Neural cell (in vitro differentiated cells): ENCODE results near the gene MED12. TPM values are rescaled to one million over a fixed set of nuclear protein-coding genes. Genes with fewer than 3 reads are reported as not detected.

Experiments used
- H2AFZ ChIP-seq: fragments of 200-600, 300-800 bp; sonication (generic), shearing (Covaris generic); 2 replicates; pipeline ENCODE4 v1.6.0; 2014; ENCODE audit warnings: low read depth, mild to moderate bottlenecking, antibody characterized with exemption, low read length, moderate library complexity
- H3F3A ChIP-seq: fragments of 200-600 bp; shearing (Covaris generic); 2 replicates; pipeline ENCODE4 v1.6.1; 2016; ENCODE audit warnings: mild to moderate bottlenecking, moderate library complexity, mixed read lengths, antibody characterized with exemption, low read length; ENCODE audit not compliant: insufficient read depth, poor library complexity, severe bottlenecking
- H3K27ac ChIP-seq: fragments of 200-600, 300-800 bp; sonication (generic), shearing (Covaris generic); 2 replicates; pipeline ENCODE4 v1.5.1; 2014; ENCODE audit warnings: mild to moderate bottlenecking, low read length, moderate library complexity
- H3K27me3 ChIP-seq: fragments of 300-800, 200-600 bp; sonication (generic), shearing (Covaris generic); 2 replicates; pipeline ENCODE4 v1.6.0; 2014; ENCODE audit warnings: mild to moderate bottlenecking, low read depth, low read length, moderate library complexity; ENCODE audit not compliant: insufficient read depth
- H3K36me3 ChIP-seq: fragments of 300-800, 200-600 bp; sonication (generic), shearing (Covaris generic); 2 replicates; pipeline ENCODE4 v1.5.1; 2014; ENCODE audit warnings: mild to moderate bottlenecking, antibody characterized with exemption, low read length, moderate library complexity; ENCODE audit not compliant: insufficient read depth
- H3K4me2 ChIP-seq: fragments of 300-800, 200-600 bp; sonication (generic), shearing (Covaris generic); 2 replicates; pipeline ENCODE4 v1.6.0; 2014; ENCODE audit warnings: mild to moderate bottlenecking, low read length
- H3K4me3 ChIP-seq: fragments of 300-800, 200-600 bp; sonication (generic), shearing (Covaris generic); 2 replicates; pipeline ENCODE4 v1.5.1; 2014; ENCODE audit warnings: mild to moderate bottlenecking, low read length, moderate library complexity
- H3K79me2 ChIP-seq: fragments of 200-600 bp; shearing (Covaris generic); replicated peaks from 2 replicates; pipeline ENCODE4 v1.6.0; 2014; ENCODE audit warnings: mild to moderate bottlenecking, low read length, moderate library complexity; ENCODE audit not compliant: insufficient read depth
- H3K9ac ChIP-seq: fragments of 300-800, 200-600 bp; sonication (generic), shearing (Covaris generic); 2 replicates; pipeline ENCODE4 v1.6.1; 2016; ENCODE audit warnings: mild to moderate bottlenecking, low read length, mixed read lengths
- H3K9me2 ChIP-seq: fragments of 200-600 bp; shearing (Covaris generic); 2 replicates; pipeline ENCODE4 v1.6.1; 2016; ENCODE audit warnings: mild to moderate bottlenecking, low read length, mixed read lengths; ENCODE audit not compliant: insufficient read depth
- H3K9me3 ChIP-seq: fragments of 200-600, 300-800 bp; sonication (generic), shearing (Covaris generic); 2 replicates; pipeline ENCODE4 v1.6.1; 2016; ENCODE audit warnings: mild to moderate bottlenecking, mixed run types, low read length, moderate library complexity, mixed read lengths
- H4K20me1 ChIP-seq: fragments of 200-600 bp; shearing (Covaris generic); 2 replicates; pipeline ENCODE4 v1.6.1; 2016; ENCODE audit warnings: mild to moderate bottlenecking, mixed run types; ENCODE audit not compliant: insufficient read depth
- EP300 ChIP-seq: fragments of 450-650 bp; conservative IDR thresholded peaks from 2 replicates; pipeline ENCODE4 v1.6.1; 2014; ENCODE audit warnings: antibody characterized with exemption, mild to moderate bottlenecking, moderate library complexity; ENCODE audit not compliant: poor library complexity, severe bottlenecking
- EZH2 ChIP-seq: fragments of 200-600, 300-800 bp; shearing (Covaris generic), sonication (generic); IDR thresholded peaks from 2 replicates; pipeline ENCODE4 v1.6.1; 2014; ENCODE audit warnings: antibody characterized with exemption, low read length, borderline replicate concordance, mild to moderate bottlenecking; ENCODE audit not compliant: insufficient read depth, poor library complexity, severe bottlenecking
- MXI1 ChIP-seq: fragments of 450-650 bp; conservative IDR thresholded peaks from 2 replicates; pipeline ENCODE4 v1.6.1; 2014; ENCODE audit warnings: antibody characterized with exemption, mild to moderate bottlenecking; ENCODE audit not compliant: poor library complexity, severe bottlenecking
- POLR2AphosphoS5 ChIP-seq: IDR thresholded peaks from 2 replicates; pipeline ENCODE4 v1.6.1; 2012
- RAD21 ChIP-seq: fragments of 450-650 bp; conservative IDR thresholded peaks from 2 replicates; pipeline ENCODE4 v1.6.1; 2014; ENCODE audit warnings: antibody characterized with exemption, mild to moderate bottlenecking, moderate library complexity
- TAF1 ChIP-seq: IDR thresholded peaks from 2 replicates; pipeline ENCODE4 v1.6.1; 2012; ENCODE audit warnings: low read depth
- polyA plus RNA-seq: library from polyadenylated mRNA; depleted of rRNA; stranded (reverse); fragments of >200 nt; gene quantifications from 2 replicates; pipeline ENCODE4 v1.2.3, GENCODE V29; 2014
- TF ChIP-seq, protein P1 (sequence below): IDR thresholded peaks from 2 replicates; pipeline ENCODE4 v1.6.1; 2012; ENCODE audit warnings: borderline replicate concordance
- TF ChIP-seq, protein P2 (sequence below): fragments of 450-650 bp; IDR thresholded peaks from 2 replicates; pipeline ENCODE4 v1.5.1; 2014; ENCODE audit warnings: antibody characterized with exemption, mild to moderate bottlenecking, moderate library complexity; ENCODE audit not compliant: poor library complexity, severe bottlenecking

MED12 gene
- polyA plus RNA-seq, 1 donor from 2014 or later, result 5.6 TPM

DNA sequence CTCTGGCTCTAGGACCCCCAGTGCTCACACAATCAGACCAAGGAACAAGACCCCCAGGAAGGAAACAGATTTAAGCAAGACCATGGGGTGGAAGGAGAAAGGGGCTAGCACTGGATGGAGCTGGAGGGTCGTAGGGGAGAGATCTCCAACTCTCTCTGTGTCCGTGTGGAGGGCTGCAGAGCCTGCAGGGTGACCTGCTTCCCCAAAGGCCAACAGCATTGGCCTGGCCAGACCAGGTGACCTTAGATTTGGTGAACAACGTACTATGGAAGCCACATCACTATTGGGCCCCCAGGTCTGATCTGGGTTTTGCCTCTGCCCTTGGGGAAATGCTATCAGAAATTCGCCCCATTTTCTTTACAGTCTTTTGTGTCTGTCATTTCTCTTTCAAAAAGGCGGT, 52.3 kb downstream of the MED12 start:
- no peak overlapping the region for H3K9ac ChIP-seq
- H4K20me1 ChIP-seq, result no peaks in the 10 kb centered on the region
- no peak overlapping the region for H3K4me3 ChIP-seq
- no peaks in the 10 kb centered on the region for H3K9me3 ChIP-seq
- no peak overlapping the region for H2AFZ ChIP-seq
- no peak overlapping the region for H3K27ac ChIP-seq
- TF ChIP-seq, protein P1, sequence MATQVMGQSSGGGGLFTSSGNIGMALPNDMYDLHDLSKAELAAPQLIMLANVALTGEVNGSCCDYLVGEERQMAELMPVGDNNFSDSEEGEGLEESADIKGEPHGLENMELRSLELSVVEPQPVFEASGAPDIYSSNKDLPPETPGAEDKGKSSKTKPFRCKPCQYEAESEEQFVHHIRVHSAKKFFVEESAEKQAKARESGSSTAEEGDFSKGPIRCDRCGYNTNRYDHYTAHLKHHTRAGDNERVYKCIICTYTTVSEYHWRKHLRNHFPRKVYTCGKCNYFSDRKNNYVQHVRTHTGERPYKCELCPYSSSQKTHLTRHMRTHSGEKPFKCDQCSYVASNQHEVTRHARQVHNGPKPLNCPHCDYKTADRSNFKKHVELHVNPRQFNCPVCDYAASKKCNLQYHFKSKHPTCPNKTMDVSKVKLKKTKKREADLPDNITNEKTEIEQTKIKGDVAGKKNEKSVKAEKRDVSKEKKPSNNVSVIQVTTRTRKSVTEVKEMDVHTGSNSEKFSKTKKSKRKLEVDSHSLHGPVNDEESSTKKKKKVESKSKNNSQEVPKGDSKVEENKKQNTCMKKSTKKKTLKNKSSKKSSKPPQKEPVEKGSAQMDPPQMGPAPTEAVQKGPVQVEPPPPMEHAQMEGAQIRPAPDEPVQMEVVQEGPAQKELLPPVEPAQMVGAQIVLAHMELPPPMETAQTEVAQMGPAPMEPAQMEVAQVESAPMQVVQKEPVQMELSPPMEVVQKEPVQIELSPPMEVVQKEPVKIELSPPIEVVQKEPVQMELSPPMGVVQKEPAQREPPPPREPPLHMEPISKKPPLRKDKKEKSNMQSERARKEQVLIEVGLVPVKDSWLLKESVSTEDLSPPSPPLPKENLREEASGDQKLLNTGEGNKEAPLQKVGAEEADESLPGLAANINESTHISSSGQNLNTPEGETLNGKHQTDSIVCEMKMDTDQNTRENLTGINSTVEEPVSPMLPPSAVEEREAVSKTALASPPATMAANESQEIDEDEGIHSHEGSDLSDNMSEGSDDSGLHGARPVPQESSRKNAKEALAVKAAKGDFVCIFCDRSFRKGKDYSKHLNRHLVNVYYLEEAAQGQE, result no peak
- TF ChIP-seq EZH2 (no peak), MXI1 (no peak), EP300 (no peak), RAD21 (no peak), TAF1 (no peak)
- TF ChIP-seq, protein P2, sequence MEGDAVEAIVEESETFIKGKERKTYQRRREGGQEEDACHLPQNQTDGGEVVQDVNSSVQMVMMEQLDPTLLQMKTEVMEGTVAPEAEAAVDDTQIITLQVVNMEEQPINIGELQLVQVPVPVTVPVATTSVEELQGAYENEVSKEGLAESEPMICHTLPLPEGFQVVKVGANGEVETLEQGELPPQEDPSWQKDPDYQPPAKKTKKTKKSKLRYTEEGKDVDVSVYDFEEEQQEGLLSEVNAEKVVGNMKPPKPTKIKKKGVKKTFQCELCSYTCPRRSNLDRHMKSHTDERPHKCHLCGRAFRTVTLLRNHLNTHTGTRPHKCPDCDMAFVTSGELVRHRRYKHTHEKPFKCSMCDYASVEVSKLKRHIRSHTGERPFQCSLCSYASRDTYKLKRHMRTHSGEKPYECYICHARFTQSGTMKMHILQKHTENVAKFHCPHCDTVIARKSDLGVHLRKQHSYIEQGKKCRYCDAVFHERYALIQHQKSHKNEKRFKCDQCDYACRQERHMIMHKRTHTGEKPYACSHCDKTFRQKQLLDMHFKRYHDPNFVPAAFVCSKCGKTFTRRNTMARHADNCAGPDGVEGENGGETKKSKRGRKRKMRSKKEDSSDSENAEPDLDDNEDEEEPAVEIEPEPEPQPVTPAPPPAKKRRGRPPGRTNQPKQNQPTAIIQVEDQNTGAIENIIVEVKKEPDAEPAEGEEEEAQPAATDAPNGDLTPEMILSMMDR, result no peak
- H3K36me3 ChIP-seq, result no peaks in the 10 kb centered on the region
- no peak overlapping the region for H3K4me2 ChIP-seq
- no peaks in the 10 kb centered on the region for H3F3A ChIP-seq
- no peaks in the 10 kb centered on the region for H3K79me2 ChIP-seq
- no peaks in the 10 kb centered on the region for H3K9me2 ChIP-seq
- no peaks in the 10 kb centered on the region for H3K27me3 ChIP-seq

DNA sequence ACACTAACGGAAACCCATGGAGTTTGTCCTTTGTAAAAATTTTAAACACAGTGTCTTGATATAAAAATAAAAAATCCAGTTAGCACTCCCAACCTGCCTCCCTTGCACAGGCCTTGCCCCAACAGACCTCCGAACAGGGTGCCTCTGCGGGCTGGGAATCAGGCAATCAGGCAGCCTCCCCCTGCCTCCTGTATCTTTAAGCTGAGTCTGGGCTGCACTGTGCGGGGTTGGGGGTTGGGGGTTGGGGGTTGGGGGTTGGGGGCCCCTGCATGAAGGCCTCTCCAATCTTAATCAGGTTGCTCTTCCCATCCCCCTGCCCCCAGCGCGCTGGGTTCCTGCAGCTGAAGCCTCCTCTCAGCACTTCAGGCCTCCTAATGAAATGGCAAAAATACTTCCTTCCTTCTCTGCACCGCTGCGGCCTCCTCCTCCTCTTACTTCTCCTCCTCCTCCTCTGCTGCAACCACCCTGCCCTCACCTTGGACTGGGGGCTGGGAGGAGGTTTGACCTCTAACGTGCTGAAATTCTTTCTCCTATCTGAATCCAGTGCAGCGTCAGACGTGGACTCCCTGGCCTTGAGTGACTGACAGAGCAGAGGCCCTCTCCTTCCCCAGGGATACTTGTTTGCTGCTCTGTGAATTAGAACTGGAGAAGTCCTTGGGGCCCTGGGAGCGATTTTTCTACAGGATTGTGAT, 52.9 kb downstream of the MED12 start:
- Histone ChIP-seq H3K27ac (no peak overlapping the region), H3K4me3 (no peak overlapping the region), H3K4me2 (no peak overlapping the region), H3K27me3 (no peaks in the 10 kb centered on the region), H3F3A (no peaks in the 10 kb centered on the region), H3K9me3 (no peaks in the 10 kb centered on the region), H3K36me3 (no peaks in the 10 kb centered on the region), H4K20me1 (no peaks in the 10 kb centered on the region), H3K79me2 (no peaks in the 10 kb centered on the region), H3K9ac (no peak overlapping the region), H3K9me2 (no peaks in the 10 kb centered on the region), H2AFZ (no peak overlapping the region)
- TF ChIP-seq EZH2 (no peak), POLR2AphosphoS5 (no peak), EP300 (no peak)
- TF ChIP-seq, protein P1, result no peak
